HG03196 (cell line): ENCODE data around the gene ZNF683.
"Not testable (repeated sequence)": the region's sequence is repeated elsewhere in the genome, so short reads cannot be mapped to it uniquely, and the experiment has no call there.

Experiments
- ATAC-seq: cut with Tn5 transposase; IDR thresholded peaks from one replicate; pipeline ENCODE4 v1.9.1; 2021; ENCODE audit not compliant: unreplicated experiment

Gene ZNF683

DNA sequence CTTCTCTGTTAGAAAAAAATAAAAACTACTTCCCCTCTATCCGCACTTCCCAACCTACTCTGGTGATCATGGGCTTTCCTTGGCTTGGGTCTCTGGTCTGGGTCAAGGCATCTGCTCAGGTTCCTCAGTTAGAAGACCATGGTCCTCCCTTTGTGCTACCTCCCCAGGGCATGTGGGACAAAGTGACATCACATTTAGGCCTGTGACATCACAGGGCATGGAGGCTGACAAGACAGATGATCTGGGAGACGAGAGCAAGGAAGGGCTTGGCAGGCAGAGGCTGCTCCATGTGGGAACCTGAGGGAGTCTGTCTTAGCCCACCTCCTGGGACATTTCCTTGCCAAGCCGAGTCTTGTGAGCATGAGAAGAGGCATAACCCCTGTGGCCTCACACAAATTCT lies at the start of gene ZNF683:
TSS of gene ZNF683 (minus strand) at position 140 of the 400 bp plus-strand sequence. CDS start 4,179 bp downstream, outside the sequence.
- ATAC-seq, result not testable (repeated sequence)

- no peak for ATAC-seq
Measured at GRCh38 chr1:26419494-26419893, 46.9 kb upstream of the ZNF683 start.

DNA sequence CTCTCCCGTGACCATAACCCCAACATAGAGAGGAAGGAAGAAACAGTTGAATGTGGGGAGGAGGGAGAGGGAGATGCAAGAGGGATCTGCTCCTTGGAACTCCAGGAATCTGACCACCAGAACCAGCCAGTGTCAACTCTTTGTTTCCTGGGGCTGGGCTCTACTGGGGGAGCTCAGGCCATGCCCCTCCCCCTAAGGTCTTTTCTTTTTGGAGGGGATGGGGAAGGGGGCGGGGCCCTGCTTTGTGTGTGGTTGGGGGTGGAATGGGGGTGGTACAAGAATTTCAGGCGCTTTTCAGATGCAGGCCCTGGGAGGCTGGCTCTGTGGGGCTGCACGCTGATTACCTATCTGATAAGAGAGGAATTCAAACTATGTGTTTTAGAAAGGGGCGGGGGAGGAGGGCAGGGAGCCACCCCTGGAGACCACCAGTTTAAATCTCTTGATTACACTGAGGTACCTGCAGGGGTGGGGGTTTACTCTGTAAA lies 46.4 kb upstream of the ZNF683 start:
- no peak for ATAC-seq

- no peak for ATAC-seq
Measured at GRCh38 chr1:26417111-26417759, 44.7 kb upstream of the ZNF683 start.

DNA sequence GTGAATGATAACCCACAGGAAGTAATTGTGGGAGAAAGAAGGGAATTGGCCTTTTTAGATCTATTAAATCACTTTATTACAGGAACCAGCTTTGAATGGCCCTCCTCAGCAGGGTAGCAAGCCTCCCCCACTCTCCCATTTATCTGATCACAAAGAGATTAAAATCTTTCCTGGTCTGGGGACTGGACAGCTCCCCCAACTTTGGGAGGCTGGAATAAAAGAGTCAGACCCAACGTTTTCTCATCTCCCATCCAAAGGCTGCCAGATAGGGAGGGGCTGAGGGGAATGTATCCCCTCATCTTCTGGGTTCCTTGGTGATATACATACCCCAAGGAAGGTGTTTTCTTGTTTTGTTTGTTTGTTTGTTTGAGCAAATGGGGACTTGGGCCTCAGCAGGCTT lies 40.5 kb upstream of the ZNF683 start:
- ATAC-seq, result no peak

- no peak for ATAC-seq
Measured at GRCh38 chr1:26412180-26412840, 39.8 kb upstream of the ZNF683 start.

- no peak for ATAC-seq
Measured at GRCh38 chr1:26411624-26412074, 39.1 kb upstream of the ZNF683 start.

GRCh38 chr1:26410706-26411623 lies 38.4 kb upstream of the ZNF683 start, which contains the start of gene LIN28A:
LIN28A (plus strand) TSS chr1:26410817; CDS start chr1:26410892, 75 bp downstream.
- no peak for ATAC-seq

DNA sequence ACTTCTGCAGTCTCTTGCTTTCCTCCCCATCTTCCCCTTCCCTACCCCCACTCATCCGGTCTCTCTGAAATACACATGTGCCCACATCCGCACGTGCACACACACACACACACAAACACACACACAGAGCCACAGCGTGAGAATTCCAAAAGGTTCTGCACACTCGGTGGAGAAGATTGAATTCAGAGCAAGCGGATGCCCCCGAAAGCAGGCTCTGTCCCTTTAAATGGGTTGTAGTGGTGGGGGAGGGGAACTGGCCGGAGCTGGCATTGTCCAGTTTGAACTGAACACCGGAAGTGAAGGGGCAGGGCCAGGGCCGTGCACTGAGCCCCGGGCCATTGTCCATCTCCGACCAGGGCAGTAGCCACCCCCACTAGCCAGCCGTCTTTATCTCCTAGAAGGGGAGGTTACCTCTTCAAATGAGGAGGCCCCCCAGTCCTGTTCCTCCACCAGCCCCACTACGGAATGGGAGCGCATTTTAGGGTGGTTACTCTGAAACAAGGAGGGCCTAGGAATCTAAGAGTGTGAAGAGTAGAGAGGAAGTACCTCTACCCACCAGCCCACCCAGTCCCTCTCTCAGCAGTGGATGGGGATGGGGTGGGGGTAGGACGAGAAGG lies 36.7 kb upstream of the ZNF683 start:
- no peak for ATAC-seq

DNA sequence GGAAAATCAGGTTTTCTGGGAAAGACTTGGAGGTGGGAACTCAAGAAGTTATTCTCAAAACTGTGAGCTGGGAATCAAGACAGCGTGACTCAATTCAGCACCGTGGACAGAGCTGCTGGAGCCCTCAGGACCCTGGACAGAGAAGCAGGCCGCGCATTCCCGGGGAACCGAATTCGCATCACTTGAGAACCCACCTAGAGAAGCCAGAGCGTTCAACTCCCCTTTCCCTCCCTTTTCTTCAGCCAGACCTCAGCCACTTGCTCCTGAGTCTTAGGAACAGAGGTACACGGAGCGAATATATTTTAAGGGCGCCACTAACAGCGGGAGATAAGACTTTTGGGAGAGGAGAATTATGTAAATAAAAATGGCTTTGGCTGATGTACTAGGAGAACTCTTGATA lies 36.1 kb upstream of the ZNF683 start:
- ATAC-seq, result no peak

DNA sequence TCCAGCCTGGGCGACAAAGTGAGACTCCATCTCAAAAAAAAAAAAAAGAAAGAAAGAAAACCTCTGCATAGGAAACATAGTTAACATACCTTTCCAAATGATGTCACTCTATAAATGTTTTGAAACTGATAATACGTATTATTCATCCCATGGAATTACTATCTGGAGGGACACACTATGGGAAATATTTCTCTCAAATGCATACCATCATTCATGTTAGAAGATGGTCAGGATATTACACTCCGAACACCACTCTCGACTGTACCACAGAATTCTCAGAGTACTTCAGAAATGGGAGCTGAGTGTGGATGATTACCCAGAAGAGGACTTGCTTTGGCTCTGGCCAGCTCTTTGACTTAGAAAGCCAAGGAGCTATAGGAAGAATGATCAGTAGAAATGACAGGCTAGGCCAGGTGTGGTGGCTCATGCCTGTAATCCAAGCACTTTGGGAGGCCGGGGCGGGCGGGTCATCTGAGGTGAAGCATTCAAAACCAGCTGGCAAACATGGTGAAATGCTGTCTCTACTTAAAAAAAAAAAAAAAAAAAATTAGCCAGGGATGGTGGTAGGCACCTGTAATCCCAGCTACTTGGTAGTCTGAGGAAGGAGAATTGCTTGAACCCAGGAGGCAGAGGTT lies 32.8 kb upstream of the ZNF683 start:
- ATAC-seq, result no peak

GRCh38 chr1:26404641-26405040 lies 32.1 kb upstream of the ZNF683 start:
- no peak for ATAC-seq

GRCh38 chr1:26403656-26404055 lies 31.1 kb upstream of the ZNF683 start:
- ATAC-seq, result no peak

GRCh38 chr1:26401891-26402290 lies 29.3 kb upstream of the ZNF683 start:
- ATAC-seq, result no peak

GRCh38 chr1:26399034-26399433 lies 26.5 kb upstream of the ZNF683 start:
- no peak for ATAC-seq

- ATAC-seq, result no peak
Measured at GRCh38 chr1:26395754-26396153, 23.2 kb upstream of the ZNF683 start.

- ATAC-seq, result no peak
Measured at GRCh38 chr1:26391450-26391849, 18.9 kb upstream of the ZNF683 start.

GRCh38 chr1:26389604-26390247 lies 17.2 kb upstream of the ZNF683 start:
- no peak for ATAC-seq

DNA sequence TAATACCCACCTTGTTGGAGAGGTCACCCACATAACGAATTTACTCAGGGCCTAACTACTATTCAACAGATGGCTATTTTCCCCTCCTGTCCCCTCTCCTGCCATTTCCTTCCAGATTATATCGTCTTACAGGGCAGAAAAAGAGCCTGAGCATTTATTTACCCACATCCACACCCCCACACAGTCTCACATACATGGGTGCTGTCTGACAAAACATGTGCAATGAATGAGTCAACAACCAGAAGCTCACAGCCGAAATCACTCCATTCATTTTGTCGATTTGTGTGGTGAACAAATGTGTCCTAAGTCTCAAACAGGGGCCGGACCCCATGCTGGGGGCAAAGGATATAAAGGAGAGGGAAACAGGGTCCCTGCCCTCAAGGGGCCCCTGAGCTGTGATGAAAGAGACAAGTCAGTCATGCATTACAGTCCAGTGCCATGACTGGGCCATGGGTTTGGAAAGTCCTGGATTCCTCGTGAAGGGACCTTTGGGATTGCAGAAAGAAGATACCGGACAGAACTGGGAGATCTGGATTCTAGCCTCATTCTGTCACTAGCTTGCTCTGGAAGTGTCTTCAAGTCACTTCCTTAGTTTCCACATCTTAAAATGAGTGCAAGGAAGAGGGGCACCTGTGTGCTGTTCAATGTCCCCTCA lies 16.4 kb upstream of the ZNF683 start:
- ATAC-seq, result no peak
